GM19372 (cell line): ENCODE results near the gene PYY.
"Not testable (repeated sequence)": the region's sequence is repeated elsewhere in the genome, so short reads cannot be mapped to it uniquely, and the experiment has no call there.

ENCODE experiments used
- ATAC-seq: cut with Tn5 transposase; IDR thresholded peaks from one replicate; pipeline ENCODE4 v1.9.1; 2021; ENCODE audit warnings: mild to moderate bottlenecking, low read depth, moderate library complexity; ENCODE audit not compliant: unreplicated experiment

Gene PYY

DNA sequence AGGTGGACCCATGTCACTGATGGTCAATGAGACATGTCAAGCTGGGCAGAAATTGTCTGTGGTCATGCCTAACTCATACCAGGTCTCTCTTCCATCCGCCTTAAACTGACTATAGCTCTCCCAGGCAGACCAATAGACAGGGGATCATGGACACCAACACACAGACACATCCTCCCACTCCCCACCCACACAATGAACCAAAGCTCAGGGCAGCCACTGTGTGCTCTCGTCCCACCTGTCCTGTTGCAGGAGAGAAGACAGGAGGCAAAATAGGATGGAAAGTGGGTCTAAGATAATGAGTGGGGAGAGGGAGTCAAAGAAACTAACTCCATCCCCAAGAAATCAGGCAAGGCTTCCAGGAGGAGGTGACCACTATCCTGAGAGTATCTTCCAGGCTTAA is 3.2 kb downstream of the PYY start:
- no peak for ATAC-seq

DNA sequence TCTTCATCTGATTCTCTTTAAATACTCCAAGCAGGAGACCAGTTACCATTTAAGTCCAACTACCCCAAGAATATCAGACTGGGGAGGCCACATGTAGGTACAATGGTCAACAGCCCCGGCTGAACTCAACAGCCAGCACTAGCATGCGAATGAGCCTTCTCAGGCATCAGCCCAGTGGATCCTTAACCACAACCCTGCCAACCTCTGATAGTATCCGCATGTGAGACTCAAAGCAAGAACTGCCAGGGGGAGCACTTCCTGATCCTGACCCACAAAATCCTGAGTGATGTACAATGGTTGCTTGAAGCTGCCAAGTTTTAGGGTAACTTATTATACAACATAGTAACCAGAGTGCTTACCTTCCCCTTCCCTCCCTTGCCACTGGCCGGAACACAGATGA is 4.0 kb downstream of the PYY start:
- ATAC-seq: no peak

DNA sequence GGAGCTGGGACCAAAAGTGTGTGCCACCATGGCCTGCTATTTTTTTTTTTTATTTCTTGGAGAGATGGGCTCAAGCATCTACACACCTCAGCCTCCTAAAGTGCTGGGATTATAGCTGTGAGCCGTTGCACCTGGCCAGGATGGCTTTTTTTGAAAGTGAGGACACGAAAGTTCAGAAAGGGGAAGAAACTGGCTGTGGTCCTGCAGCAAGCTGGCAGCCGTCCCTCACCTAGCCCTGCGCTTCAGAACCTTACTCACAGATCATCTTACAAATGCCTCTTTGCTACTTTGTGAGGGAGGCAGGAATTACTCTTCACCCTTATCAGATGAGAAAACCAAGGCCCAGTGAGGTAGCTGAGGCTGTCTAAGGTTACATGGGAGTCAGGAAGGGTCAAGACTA is 7.0 kb downstream of the PYY start:
- no peak for ATAC-seq

DNA sequence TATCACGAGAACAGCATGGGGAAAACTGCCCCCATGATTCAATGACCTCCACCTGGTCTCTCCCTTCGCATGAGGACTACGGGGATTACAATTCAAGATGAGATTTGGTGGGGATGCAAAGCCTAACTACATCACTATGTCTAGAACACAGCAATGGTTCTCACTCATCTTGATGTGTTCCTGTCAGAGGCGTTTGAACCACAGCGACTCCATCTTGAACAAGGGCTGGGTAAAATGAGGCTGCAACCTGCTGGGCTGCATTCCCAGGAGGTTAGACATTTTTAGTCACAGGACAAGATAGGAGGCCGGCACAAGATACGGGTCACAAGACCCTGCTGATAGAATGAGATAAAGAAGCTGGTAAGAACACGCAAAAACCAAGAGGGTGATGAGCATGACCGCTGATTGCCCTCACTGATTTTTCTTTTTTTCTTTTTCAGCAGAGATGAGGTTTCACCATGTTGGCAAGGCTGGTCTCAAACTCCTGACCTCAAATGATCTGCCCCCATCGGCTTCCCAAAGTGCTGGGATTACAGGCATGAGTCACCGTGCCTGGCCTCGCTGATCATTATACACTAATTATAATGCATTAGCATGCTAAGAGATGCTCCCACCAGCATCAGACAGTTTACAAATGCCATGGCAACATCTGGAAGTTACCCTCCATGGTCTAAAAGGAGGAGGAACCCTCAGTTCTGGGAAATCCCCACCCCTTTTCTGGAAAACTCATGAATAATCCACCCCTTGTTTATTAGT is 8.5 kb downstream of the PYY start:
- ATAC-seq: no peak

DNA sequence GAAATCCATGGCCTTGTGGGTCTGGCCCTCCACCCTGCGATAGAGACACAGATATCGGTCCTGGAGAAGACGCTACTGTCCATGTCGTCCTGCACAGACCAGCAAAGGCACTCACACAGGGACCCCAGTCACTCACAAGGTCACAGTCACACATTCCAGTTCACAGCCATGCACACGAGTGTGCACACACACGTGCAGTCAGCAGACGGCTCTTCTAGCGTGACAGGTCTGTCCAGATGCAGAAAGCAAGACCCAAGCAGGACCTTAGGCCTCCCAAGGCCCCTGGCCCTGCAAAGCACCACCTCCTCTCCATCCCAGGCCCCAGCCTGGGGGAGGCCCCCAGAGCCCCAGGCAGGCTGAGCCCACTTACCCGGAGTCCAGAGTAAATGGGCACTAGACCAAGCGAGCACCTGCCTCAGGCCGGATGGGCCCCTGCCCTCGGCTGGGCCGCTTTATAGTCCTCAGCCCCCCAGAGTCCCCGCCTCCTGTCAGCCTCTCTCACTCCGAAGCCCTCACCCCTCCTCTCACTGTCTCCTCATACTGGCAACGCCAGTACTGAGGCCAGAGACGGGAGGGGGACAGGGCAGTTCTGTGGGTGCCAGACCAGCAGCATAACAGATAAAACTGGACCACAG is 11.6 kb downstream of the PYY start, which contains the start of gene PPY:
PPY (minus strand) TSS at position 426 of the 635 bp plus-strand sequence. CDS start 822 bp downstream, outside the sequence.
- no peak for ATAC-seq

DNA sequence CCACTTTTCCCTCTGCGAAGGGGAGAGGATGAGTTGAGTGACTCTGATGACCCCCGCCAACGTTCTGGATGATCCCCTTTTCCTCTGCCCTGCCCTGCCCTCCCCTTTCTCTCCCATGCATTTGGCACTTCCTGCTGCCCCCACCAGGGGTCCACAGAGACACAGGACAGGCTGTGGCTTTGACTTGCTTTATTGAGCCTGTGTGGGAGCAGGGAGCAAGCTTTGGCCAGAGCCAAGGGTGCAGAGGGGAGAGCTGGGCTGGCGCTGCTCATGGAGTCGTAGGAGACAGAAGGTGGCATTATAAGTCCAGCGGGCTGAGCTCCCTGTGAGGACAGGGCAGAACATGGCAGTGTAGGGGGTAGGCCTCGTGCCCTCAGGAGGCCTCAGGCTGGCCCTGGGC is 13.1 kb downstream of the PYY start:
- ATAC-seq: no peak

DNA sequence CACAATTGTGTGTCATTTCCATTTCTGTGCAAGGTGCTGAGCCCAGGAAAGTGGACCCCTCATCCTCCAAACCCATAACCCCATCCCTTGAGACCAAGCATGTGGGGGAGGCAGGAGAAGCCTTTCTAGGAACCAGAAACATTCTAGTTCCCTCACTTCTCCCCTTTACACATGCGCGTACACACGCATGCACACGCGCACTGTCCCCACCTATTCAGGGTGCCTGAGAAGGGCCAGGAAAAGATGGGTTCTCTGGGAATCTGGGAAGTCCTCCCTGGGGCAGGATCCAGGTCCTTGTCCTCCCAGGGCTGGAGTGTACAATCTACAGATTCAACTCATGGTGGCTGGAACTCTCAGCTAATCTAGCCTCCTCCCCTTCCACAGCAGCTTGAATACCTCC is 13.9 kb downstream of the PYY start:
- ATAC-seq: no peak

DNA sequence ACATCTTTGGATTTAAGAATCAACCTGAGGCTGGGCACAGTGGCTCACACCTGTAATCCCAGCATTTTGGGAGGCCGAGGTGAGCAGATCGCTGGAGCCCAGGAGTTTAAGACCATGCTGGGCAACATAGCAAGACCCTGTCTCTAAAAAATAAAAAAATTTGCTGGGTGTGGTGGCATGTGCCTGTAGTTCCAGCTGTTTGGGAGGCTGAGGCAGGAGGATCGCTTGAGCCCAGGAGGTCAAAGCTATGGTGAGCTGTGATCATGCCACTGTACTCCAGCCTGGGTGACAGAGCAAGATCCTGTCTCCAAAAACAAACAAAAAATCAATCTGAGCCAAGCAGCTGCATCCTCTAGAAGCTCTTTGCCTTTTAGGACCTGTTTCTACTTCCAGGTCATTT is 14.3 kb downstream of the PYY start:
- not testable (repeated sequence) for ATAC-seq

DNA sequence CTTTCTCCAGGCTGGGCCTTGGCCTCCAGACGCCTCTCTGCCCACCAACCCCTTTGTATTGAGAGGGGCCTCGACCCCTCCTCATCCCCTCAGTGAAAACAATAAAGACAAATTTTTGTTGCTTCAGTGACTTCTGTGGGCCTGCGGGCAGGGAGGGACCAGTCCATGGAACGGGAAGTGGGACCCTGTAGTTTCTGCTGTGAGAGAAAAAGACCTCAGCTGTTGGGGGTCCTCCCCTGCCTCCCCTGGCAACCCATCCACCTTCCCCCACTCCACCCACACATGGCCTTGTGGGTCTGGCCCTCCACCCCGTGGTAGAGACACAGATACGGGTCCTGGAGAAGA is 14.9 kb downstream of the PYY start:
- no peak for ATAC-seq

DNA sequence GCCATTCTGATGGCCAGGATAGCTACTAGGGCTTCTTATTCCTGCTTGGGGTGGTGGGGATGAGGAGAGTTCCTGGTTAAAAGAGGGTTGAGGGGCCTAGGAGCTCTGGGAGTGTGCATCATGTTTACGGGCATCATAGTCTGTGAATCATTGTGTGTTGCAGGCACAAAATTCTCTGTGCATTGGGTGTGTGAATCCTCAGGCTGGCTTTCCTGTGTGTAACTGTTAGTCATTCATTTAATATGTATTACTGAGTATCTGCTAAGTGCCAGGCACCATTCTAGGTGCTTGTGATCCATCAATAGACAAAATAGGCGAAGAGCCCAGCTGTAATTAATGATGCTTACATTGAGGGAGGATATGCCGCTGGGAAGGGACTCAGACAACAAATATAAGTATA is 17.3 kb downstream of the PYY start:
- no peak for ATAC-seq

DNA sequence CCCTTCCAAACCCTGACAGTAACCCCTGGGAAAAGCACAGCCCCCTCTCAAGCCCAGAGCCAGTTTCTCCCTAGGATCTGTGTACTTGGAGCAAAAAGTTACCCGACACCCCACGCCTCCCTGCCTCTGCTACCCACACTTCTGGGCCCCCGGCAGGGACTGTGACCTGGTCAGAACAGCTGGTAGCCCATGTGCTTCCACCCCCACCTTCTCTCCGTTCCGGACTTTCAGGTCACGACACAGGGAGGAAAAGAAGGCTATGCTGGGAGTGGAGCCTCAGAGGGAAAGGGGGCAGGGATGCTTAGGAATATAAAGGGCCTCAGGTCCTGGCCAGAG is 17.8 kb downstream of the PYY start:
- no peak for ATAC-seq

DNA sequence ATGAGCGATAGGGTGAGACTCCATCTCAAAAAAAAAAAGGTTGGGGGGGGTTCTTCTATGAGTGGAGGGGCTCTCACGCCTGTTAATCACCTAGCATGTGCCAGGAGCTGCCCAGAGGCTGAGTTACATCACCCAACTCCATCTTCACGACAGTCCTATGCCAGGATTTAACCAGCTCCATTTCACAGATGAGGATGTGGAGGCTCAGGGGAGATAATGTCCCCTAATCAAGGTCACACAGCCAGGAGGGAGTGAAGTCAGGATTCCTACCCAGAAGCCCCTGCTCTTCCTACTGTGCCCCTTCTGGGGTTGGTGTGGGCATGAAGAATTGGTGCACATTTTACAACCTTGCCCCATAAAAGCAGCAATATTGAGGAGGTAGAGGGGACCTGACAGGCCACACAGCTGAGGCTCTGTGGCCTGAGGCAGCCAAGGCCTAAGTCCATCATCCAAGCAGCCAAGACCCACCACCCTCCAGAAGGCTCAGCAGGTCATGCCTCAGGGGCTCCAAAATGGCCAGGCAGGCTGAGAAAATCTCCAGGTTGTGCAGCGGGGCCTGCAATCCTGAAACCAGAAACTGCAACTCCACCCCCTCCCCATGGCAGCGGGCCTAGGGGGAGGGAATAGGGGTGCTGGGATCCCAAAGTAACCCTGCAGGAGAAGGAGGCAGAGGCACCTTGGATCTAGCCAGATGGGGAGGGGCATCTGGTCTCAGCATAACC is 18.4 kb downstream of the PYY start:
- no peak for ATAC-seq

DNA sequence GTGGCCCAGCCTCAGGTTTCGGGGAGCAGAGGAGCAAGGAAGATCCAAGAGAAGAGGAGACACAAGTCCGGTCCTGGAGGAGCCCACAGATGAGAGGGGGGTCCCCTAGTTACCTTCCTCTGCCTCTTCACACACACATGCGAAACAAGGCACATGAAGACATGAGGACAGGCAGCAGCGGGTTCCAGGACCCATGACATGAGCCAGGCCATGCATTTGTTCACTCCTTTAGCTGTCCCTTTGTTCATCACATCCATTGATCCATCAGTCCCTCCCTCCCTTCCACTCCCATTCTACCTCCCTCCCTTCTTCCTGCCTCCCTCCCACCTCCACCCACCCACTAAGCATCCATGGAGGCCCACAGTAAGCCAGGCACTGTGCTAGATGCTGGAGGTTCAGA is 20.8 kb downstream of the PYY start:
- ATAC-seq: no peak

DNA sequence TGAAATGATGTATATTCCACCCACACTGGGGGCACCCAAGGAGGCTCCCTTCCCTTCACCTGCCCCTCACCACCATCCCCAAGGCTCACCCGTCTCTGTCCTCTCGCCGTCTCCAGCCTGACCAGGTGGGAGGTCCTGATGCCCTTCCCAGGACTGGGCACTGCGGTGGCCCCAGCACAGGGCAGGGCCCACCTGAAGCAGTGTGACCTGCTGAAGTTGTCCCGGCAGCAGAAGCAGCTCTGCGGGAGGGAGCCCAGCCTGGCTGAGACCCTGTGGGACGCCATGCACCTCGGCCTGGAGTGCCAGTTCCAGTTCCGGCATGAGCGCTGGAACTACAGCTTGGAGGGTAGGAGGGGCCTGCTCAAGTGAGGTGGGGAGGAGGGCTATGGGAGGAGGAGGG is 21.4 kb downstream of the PYY start:
- no peak for ATAC-seq

DNA sequence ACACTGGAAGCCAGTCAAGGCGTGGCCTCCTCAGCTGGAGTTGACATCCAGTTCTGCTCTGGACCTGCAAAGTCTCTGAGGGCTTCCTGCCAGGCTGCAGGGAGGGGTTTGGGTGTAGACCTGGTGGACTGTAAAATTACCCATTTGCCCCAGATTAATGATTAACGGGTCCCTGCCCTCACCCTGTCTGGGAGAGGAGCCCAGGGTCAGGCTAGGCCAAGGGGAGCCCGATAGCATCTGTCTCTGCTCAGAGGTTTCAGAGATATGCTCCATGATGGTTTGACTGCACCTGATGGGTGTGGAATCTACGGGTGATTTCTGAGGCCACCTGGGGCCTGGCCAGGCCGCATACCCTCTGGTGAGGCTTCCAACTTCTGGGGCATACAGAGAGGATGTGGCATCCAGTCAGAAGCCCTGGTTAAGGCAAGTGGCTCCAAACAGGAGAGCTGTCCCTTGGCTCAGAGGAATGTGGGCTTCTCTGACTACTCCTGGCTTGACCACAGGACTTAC is 22.6 kb downstream of the PYY start:
- no peak for ATAC-seq

DNA sequence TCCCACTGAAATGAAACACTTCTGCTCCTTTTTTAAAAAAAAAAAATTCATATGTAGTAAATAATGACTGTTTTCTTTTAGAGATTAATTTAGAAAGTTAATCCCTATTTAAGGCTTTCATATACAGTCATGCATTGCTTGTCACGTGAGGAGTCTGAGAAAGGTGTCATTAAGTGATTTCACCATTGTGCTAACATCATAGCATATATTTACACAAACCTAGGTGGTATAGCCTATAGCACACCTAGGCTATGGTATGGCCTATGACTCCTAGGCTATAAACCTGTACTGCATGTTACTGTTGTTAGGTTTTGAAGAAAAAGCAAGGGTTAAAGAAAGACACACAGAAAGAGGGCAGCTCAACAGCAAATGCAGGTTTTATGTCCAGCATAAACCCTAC is 25.1 kb downstream of the PYY start:
- ATAC-seq: no peak

DNA sequence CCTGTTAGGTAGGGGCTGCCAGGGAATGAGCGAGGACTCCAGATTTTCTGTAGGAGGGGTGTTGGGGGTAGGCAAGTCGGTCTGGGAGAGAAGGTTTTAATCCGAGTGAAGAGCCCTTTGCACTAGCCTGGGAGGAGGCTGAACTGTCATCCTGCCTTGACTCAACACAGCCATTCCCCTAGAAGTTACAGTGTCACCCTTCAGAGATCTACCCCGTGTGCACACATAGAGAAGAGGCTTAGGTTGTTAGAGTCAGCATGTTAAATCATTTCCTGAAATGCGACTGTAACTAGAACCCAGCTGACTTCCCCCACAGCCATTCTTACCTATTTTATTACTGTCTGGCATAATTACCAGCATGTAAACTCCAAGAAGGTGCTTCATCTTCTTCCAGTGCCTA is 25.8 kb downstream of the PYY start:
- not testable (repeated sequence) for ATAC-seq

DNA sequence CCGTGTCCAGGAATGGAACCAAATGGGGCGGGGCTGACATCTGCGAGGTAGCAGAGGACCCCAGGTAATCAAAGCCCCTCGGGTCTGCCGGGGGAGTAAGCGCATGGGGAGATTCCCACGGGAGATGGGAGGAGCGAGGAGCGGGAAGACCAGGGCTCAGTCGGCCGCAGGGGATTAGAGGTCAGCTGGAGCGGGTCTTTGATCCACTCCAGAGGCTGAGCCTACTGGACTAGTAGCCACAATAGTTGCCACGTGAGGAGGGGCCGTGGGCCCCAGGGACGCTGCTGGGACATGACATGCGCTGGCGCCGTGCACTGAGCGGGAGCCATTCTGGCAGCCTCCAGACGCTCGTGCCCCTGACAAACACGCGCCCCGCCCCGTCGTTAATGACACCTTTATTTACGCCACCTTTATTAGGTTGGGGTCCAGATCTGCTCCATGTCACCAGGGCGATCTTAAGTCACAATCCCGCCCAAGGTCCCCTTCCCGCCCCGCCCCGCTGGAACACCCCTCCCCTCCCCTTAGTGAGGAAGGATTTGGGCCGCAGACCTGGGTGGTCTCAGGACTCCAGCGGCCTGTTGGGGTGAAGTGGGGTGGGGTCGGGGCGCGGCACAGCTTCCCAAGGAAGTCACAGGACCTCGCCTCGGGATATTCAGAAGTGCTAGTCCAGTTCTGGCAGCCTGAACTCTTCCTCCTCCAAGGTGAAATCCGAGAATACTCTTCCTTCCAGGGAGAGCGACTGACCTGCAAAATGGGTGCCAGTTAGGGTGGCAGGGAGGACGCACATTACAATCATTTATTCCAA is 26.5 kb downstream of the PYY start:
- no peak for ATAC-seq

DNA sequence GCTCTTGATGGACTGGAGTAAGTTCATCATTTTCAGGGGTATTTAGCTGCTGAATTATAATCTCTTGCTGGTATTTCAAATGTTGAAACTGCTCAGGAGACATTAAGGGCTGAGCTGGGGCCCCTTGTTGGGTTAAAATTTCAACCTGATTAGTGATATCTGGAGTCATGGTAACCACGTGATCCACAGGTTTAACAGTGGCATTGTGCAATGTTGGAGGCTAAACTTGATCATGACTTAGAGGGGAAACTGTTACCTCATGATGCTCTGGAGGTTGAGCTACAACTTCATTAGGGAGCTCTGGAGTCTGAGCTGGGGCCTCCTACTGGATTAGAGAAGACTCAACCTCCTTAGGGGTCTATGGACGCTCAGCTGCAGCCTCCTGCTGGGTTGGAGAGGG is 29.2 kb downstream of the PYY start:
- ATAC-seq: no peak

DNA sequence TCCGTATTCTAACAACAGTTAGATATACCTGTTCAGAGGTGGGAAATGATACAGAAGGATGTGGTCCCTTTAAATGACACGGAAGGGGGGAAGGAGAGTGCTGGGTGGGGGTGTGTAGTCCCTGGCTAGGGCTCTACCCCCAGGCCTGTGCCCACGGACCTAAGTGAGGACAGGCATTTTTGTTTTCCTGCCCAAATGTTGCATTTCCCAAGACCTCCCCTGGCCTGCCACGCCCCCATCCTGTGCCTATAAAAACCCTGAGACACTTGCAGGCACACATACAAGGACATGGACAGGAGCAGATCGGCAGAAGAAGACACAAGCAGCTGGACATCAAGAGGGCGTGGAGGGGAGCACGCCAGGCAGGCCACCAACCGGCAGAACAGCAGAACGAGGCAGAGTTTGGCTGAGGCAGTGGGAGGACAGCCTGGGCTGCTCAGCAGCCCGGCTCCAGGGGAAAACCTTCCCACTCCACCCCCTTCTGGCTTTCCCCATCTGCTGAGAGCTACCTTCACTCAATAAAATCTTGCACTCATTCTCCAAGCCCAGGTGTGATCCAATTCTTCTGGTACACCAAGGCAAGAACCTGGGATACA is 33.1 kb downstream of the PYY start:
- ATAC-seq: no peak

DNA sequence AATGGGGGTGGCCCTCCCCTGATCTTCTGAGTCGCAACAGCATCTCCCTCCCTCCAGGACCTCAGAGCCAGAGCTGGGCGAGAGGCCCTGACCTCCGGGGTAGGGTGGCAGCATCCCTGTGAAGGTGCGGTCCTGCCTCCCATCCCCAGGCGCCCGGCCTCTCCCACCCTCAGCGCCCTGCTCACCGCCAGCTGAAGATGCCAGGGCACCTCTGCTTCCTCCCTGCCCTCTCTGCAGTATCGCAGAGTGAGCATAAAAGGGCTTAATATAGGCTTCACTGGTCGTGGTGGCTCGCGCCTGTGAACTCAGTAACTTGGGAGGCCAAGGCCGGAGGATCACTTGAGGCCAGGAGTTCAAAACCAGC is 35.7 kb downstream of the PYY start:
- no peak for ATAC-seq
